ENCODE measurements around the gene PDE6A. TPM values are rescaled to one million over a fixed set of nuclear protein-coding genes. Genes with fewer than 3 reads are reported as not detected.

The PDE6A gene
- total RNA-seq, 1 experiment from 2014 or later, result not detected

- H3K27me3 ChIP-seq (ENCODE audit: insufficient read depth, low read length), result no peaks in the 10 kb centered on the region
- TF ChIP-seq CTCF (conservative IDR thresholded peaks at IDR 0.05), result no peak; the same call in 2 of the 3 replicates
- no peak overlapping the region for H2BK12ac ChIP-seq (ENCODE audit: insufficient read length, low read depth, low read length)
- H3K9ac ChIP-seq (ENCODE audit: extremely low read depth, insufficient read length, low read length), result no peak overlapping the region
- H4K20me1 ChIP-seq (ENCODE audit: control insufficient read depth, insufficient read depth, insufficient read length), result no peaks in the 10 kb centered on the region
- no peak overlapping the region for H3K14ac ChIP-seq (ENCODE audit: insufficient read depth, low read length)
- no peak overlapping the region for H4K5ac ChIP-seq (ENCODE audit: insufficient read length, low read depth, low read length)
- no peak overlapping the region for H2BK20ac ChIP-seq (ENCODE audit: low read depth, low read length, poor library complexity, severe bottlenecking)
- no peaks in the 10 kb centered on the region for H3K79me1 ChIP-seq (ENCODE audit: insufficient read depth, low read depth, low read length, poor library complexity, severe bottlenecking)
- Mint-ChIP-seq H3K27me3 (ENCODE audit: low read depth) (peaks cover 4% of the 10 kb centered on the region), H3K36me3 (ENCODE audit: insufficient read depth in 1 of 3, low read depth in 3 of 3) (no peaks in the 10 kb centered on the region; a peak in 1 of 7 replicates), H3K4me1 (peaks cover 8 to 14% of the 10 kb centered on the region in 2 experiments), H3K4me3 (no peak overlapping the region), H3K27ac (0 out of 7 replicates have a peak overlapping the region, but pooled peaks of 1 of the 3 experiments have one; percentile 59), H3K9me3 (no peaks in the 10 kb centered on the region; a peak in 1 of 5 replicates)
- H3K79me2 ChIP-seq (ENCODE audit: insufficient read depth, low read length), result no peaks in the 10 kb centered on the region
- H2BK5ac ChIP-seq (ENCODE audit: insufficient read length, low read length), result no peak overlapping the region
- no peak overlapping the region for H2BK120ac ChIP-seq (ENCODE audit: low read depth, low read length, poor library complexity, severe bottlenecking)
- peaks cover 7% of the 10 kb centered on the region; the same call in 1 of the 2 replicates for H3K4me1 ChIP-seq (ENCODE audit: insufficient read depth, low read length)
- no peak overlapping the region for H2AK5ac ChIP-seq (ENCODE audit: insufficient read length, low read length)
- H2AFZ ChIP-seq (ENCODE audit: low read length), result no peak overlapping the region
- H4K8ac ChIP-seq (replicated peaks; ENCODE audit: insufficient read length, low read depth, low read length), result no peak overlapping the region
- H3K18ac ChIP-seq (ENCODE audit: insufficient read length, low read depth, low read length), result no peak overlapping the region
- no peaks in the 10 kb centered on the region for H3K9me3 ChIP-seq (ENCODE audit: control insufficient read depth, low read depth, low read length)
- H3K56ac ChIP-seq (ENCODE audit: insufficient read length, low read depth, low read length), result no peak overlapping the region
- H2BK15ac ChIP-seq (ENCODE audit: low read depth, low read length), result no peak overlapping the region
- no peak overlapping the region for H3K27ac ChIP-seq (ENCODE audit: insufficient read length, low read depth, low read length)
- WGBS (ENCODE audit: extremely low coverage, insufficient read length, low lambda C conversion rate), result no CpG with 5 or more reads among the region's 3 CpGs
- no peak overlapping the region for H4K91ac ChIP-seq (ENCODE audit: insufficient read length, low read depth, low read length)
- H3K4me2 ChIP-seq (ENCODE audit: insufficient read depth, insufficient read length, low read length), result no peak overlapping the region
- no peak for DNase-seq
- no peak overlapping the region for H3T11ph ChIP-seq (ENCODE audit: low read length)
- no peaks in the 10 kb centered on the region for H3K23me2 ChIP-seq (ENCODE audit: insufficient read length, low read depth, low read length, poor library complexity, severe bottlenecking)
- no peak overlapping the region for H3K23ac ChIP-seq (ENCODE audit: insufficient read length, low read depth, low read length)
- H3K4ac ChIP-seq (ENCODE audit: low read depth, low read length), result no peak overlapping the region
These were observed 80.8 kb downstream of the PDE6A start for GRCh38 chr5:149863830-149864229.
